Calu3 (cell line): ENCODE measurements around the gene DYNC1I1. TPM values are rescaled to one million over a fixed set of nuclear protein-coding genes. Genes with fewer than 3 reads are reported as not detected.
A peak's percentile ranks its signal among the peaks of the same experiment; 100 is the strongest.

Experiments used
- BruUV-seq: library from RNA; stranded (reverse); fragments of 400-500 nt; replicated peaks from 2 replicates; lab custom pipeline; 2021; lab: Mats Ljungman, UMichigan
- CTCF ChIA-PET: fragments of 300-600 bp; sonication (Branson Sonifier 250); formaldehyde crosslinking; loops from one replicate; lab custom pipeline; 2022; ENCODE audit warnings: antibody characterized with exemption; lab: Charles Lee
- DNase-seq: peaks from one replicate; pipeline ENCODE4 v3.0.0; 2022
- H3K27ac Mint-ChIP-seq: one replicate; pipeline ENCODE4 v1.8.0; 2022; ENCODE audit warnings: mixed read lengths; ENCODE audit not compliant: unreplicated experiment
- H3K27me3 Mint-ChIP-seq: one replicate; pipeline ENCODE4 v1.8.0; 2022; ENCODE audit warnings: mixed read lengths; ENCODE audit not compliant: unreplicated experiment
- H3K36me3 Mint-ChIP-seq: one replicate; pipeline ENCODE4 v1.8.0; 2022; ENCODE audit warnings: mild to moderate bottlenecking, moderate library complexity, mixed read lengths; ENCODE audit not compliant: insufficient read depth, unreplicated experiment
- H3K4me1 Mint-ChIP-seq: one replicate; pipeline ENCODE4 v1.8.0; 2022; ENCODE audit warnings: mild to moderate bottlenecking, low read depth, mixed read lengths; ENCODE audit not compliant: unreplicated experiment
- H3K4me3 Mint-ChIP-seq: one replicate; pipeline ENCODE4 v1.8.0; 2022; ENCODE audit warnings: mild to moderate bottlenecking, low read depth, moderate library complexity, mixed read lengths; ENCODE audit not compliant: unreplicated experiment
- H3K9me3 Mint-ChIP-seq: one replicate; pipeline ENCODE4 v1.8.0; 2022; ENCODE audit warnings: low read depth, mixed read lengths; ENCODE audit not compliant: unreplicated experiment
- intact Hi-C: fragments of 100-400 bp; cut with micrococcal nuclease; formaldehyde crosslinking; loops from one replicate; pipeline ENCODE4 v1.10.0; 2022; ENCODE audit not compliant: unreplicated experiment
- total RNA-seq: library from RNA; stranded (reverse); gene quantifications from 2 replicates; pipeline ENCODE4 v1.2.3, GENCODE V29; 2022
- TF ChIP-seq, protein P1 (sequence below): fragments of 200-600 bp; IDR thresholded peaks from one replicate; pipeline ENCODE4 v1.8.0; 2022; ENCODE audit warnings: antibody characterized with exemption; ENCODE audit not compliant: unreplicated experiment

Gene DYNC1I1
- total RNA-seq, 1 experiment from 2014 or later, result 0.73 TPM

DNA sequence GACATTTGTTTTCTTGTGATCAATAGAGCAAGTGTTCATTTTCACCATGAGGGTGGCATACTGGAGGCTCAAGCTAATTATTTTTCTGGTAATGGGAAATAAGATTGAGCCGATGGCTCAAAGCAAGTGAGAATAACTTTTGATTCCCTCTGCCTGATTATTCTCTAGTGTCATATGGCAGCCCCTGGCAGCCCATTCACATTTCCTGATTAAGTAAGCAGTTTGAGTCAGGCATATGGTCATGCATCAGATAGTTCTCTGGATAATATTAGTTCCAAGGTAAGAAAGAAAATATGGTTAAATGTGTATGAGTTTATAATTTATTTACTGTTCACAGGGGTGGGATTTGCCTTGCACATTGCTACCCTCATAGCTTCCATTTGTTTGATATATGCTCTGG, 109.2 kb downstream of the DYNC1I1 start:
- DNase-seq, result no peak
- Mint-ChIP-seq H3K4me3 (no peak overlapping the region), H3K27ac (no peak overlapping the region), H3K9me3 (no peaks in the 10 kb centered on the region), H3K4me1 (peaks cover 1% of the 10 kb centered on the region), H3K36me3 (no peaks in the 10 kb centered on the region), H3K27me3 (peaks cover 46% of the 10 kb centered on the region)
- CTCF ChIA-PET, result no interaction called here
- TF ChIP-seq, protein P1, sequence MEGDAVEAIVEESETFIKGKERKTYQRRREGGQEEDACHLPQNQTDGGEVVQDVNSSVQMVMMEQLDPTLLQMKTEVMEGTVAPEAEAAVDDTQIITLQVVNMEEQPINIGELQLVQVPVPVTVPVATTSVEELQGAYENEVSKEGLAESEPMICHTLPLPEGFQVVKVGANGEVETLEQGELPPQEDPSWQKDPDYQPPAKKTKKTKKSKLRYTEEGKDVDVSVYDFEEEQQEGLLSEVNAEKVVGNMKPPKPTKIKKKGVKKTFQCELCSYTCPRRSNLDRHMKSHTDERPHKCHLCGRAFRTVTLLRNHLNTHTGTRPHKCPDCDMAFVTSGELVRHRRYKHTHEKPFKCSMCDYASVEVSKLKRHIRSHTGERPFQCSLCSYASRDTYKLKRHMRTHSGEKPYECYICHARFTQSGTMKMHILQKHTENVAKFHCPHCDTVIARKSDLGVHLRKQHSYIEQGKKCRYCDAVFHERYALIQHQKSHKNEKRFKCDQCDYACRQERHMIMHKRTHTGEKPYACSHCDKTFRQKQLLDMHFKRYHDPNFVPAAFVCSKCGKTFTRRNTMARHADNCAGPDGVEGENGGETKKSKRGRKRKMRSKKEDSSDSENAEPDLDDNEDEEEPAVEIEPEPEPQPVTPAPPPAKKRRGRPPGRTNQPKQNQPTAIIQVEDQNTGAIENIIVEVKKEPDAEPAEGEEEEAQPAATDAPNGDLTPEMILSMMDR, result no peak
- intact Hi-C loops, result no loop called here
- BruUV-seq, result no TSS peak

DNA sequence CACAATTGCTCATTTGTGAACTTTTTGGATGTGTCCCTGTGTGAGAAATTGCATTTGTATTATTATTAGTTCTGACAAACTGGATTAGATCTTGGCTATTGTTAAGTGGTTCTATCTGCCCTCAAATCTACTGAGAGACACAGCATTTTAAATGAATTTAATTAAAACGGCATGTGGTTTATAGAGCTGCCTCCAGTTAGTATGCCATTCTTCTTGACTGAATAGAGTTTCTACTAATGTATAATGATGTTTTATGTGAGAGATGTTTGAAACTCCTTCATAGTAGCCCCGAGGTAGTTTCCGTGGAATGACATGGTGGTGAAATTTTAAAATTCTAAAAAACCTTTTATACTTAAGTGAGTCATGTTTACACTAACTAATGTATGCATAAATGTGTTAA, 110.9 kb downstream of the DYNC1I1 start:
- no TSS peak for BruUV-seq
- TF ChIP-seq, protein P1, result no peak
- Mint-ChIP-seq H3K27ac (no peak overlapping the region), H3K9me3 (no peaks in the 10 kb centered on the region), H3K27me3 (peaks cover 31% of the 10 kb centered on the region), H3K36me3 (no peaks in the 10 kb centered on the region), H3K4me3 (no peak overlapping the region), H3K4me1 (peaks cover 11% of the 10 kb centered on the region)
- CTCF ChIA-PET, result no interaction called here
- DNase-seq, result no peak
- intact Hi-C loops, result no loop called here

DNA sequence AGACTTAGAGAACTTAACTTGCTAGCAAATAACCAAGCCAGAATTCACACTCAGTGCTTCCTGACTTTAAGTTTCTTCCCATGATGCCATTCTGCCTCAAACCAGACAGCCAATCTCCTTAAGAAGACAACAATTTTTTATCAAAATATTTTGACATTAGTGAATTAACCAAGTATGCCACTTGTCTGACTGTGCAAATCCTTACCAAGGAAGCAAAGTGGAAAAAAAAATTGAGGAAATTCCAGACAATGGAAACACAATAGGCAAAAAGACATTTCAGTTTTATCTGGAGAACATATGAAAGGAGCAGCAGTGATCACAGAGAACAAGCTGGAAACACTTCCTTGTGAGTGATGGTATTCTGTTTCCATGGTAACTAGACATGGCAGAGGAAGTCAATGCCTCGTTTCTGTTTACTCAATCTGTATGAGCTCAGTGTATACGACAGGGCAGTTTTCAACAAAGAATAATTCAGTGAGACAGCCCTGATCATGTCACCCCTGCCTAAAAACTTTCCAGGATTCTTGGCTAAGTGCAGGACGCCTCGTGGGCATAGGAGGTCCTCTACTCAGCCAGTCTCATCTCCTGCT, 114.2 kb downstream of the DYNC1I1 start:
- Mint-ChIP-seq H3K27me3 (peaks cover 17% of the 10 kb centered on the region), H3K4me1 (peaks cover 11% of the 10 kb centered on the region), H3K4me3 (no peak overlapping the region), H3K27ac (no peak overlapping the region), H3K9me3 (no peaks in the 10 kb centered on the region), H3K36me3 (no peaks in the 10 kb centered on the region)
- intact Hi-C loops, result no loop called here
- TF ChIP-seq, protein P1, result no peak
- no TSS peak for BruUV-seq
- CTCF ChIA-PET, result interaction anchor here (1.0 to 1.5 kb wide), 3 partner anchors 16 to 163 kb away, joined by 3 to 4 read pairs (median 3); no protein-coding TSS in a partner anchor
- DNase-seq, result peak; percentile 12

DNA sequence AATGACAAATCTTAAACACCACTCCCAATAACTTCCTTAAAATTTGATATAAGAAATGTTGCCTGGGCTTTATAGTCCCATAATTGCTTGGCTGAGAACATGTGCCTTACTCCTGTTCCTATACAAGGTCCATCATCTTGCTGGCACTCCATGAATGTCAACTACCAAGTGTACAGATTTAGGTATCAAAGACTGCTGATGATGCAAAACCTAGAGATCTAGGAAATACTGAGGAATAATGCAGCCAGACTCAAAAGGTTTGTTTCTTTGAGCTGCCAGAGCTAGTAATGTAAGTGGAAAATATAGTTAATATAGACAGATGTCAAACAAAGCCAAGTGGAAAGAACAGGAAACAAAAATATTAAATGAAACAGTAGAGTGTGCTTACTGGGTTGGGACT, 121.1 kb downstream of the DYNC1I1 start:
- no peaks in the 10 kb centered on the region for H3K9me3 Mint-ChIP-seq
- DNase-seq, result no peak
- no peaks in the 10 kb centered on the region for H3K27me3 Mint-ChIP-seq
- BruUV-seq, result no TSS peak
- TF ChIP-seq, protein P1, result no peak
- CTCF ChIA-PET, result no interaction called here
- no peak overlapping the region for H3K27ac Mint-ChIP-seq
- no peak overlapping the region for H3K4me3 Mint-ChIP-seq
- intact Hi-C loops, result no loop called here
- H3K4me1 Mint-ChIP-seq, result no peaks in the 10 kb centered on the region
- H3K36me3 Mint-ChIP-seq, result no peaks in the 10 kb centered on the region
